Heart right ventricle (tissue), 16 donors: ENCODE data around the gene ZFTA. TPM values are rescaled to one million over a fixed set of nuclear protein-coding genes. Genes with fewer than 3 reads are reported as not detected.

Source experiments
- ATAC-seq, 8 donors: fragments of 200-7000 bp; cut with Tn5 transposase; one replicate each; pipeline ENCODE4 v1.9.1; 2020; ENCODE audit warnings: mild to moderate bottlenecking in 8 of 8, moderate library complexity in 8 of 8, moderate number of reproducible peaks in 1 of 8
- DNase-seq, 2 donors: peaks; one replicate each; pipeline ENCODE4 v3.0.0-alpha.2; 2020
- H3K27ac ChIP-seq, 10 donors: fragments of 200-600 bp; sonication (generic) in 2 of 10; one replicate each; pipeline versions ENCODE4 v1.5.0 to v1.8.0; 2020 to 2022; ENCODE audit warnings: mild to moderate bottlenecking in 3 of 10
- H3K27me3 ChIP-seq, 7 donors: fragments of 200-600 bp; one replicate each; pipeline ENCODE4 v1.8.0; 2021 to 2022; ENCODE audit warnings: mild to moderate bottlenecking in 2 of 7
- H3K36me3 ChIP-seq, 9 donors: fragments of 200-600 bp; sonication (generic) in 1 of 9; one replicate each; pipeline versions ENCODE4 v1.5.0 to v1.8.0; 2020 to 2022; ENCODE audit warnings: mild to moderate bottlenecking in 2 of 9
- H3K4me1 ChIP-seq, 9 donors: fragments of 200-600 bp; sonication (generic) in 1 of 9; one replicate each; pipeline versions ENCODE4 v1.5.0 to v1.8.0; 2020 to 2022; ENCODE audit warnings: mild to moderate bottlenecking in 4 of 9
- H3K4me3 ChIP-seq, 10 donors: fragments of 200-600 bp; sonication (generic) in 2 of 10; one replicate each; pipeline versions ENCODE4 v1.5.0 to v1.8.0; 2020 to 2022; ENCODE audit warnings: mild to moderate bottlenecking in 7 of 10, moderate library complexity in 2 of 10
- H3K9me3 ChIP-seq, 11 donors: fragments of 200-600 bp in 10 of 11; sonication (generic) in 2 of 11; one replicate each; pipeline versions ENCODE4 v1.5.0 to v1.8.0; 2013 to 2022; ENCODE audit warnings: mild to moderate bottlenecking in 2 of 11, control low read depth in 1 of 11, moderate library complexity in 1 of 11
- CTCF ChIP-seq, 9 donors: fragments of 200-600 bp; sonication (generic) in 2 of 9; IDR thresholded peaks; one replicate each; pipeline versions ENCODE4 v1.5.0 to v1.8.0; 2021 to 2022; ENCODE audit warnings: antibody characterized with exemption in 9 of 9, mild to moderate bottlenecking in 5 of 9, moderate library complexity in 1 of 9
- WGBS, 2 donors: extraction: QIAGEN DNeasy Blood & Tissue Kit; methylation state at CpG; one replicate each; pipeline ENCODE4 v1.1.7; 2013; ENCODE audit warnings: inconsistent platforms in 1 of 2; 5-methylcytosine and 5-hydroxymethylcytosine counted together
- intact Hi-C, 10 donors: fragments of 100-400 bp; cut with DNase I; formaldehyde crosslinking; loops; one replicate each; pipeline versions ENCODE4 v1.11.1 to v1.14.2; 2022
- polyA plus RNA-seq, 2 donors: library from polyadenylated mRNA; stranded (reverse); fragments of 200-250 nt; gene quantifications; one replicate each; pipeline ENCODE4 v1.2.3, GENCODE V29; 2013
- total RNA-seq, 10 donors: library from RNA; stranded (reverse); fragmentation: NEBNext Ultra II Directional in 3 of 10; extraction: Animal tissue kit (Norgen Biotek cat#: 25700) in 3 of 10; gene quantifications; one replicate each; pipeline versions ENCODE4 v1.2.1 to v1.2.4, GENCODE V29; 2021 to 2023
- donor health status: Arrhythmogenic right ventricular cardiomyopathy.
- donor health status: ischemic (EF 13 %, LVEDD 7.1; RV severe dilation, severe dysfunction).
- donor health status: healthy with polysubstance abuse.
- donor health status: DM: no; HTN: yes; CAD: no.
- donor health status: DM: no; HTN: no; CAD: no.
- donor health status: ischemic (EF 25% LVEDD 6.9; RV normal size, moderate dysfunction).
- donor health status: ischemic (EF 25% LVEDD 5.7; RV mildly dilated, moderate dysfunction).
- donor health status: healthy.
- donor health status: DM: yes; HTN: yes; CAD: no.
- donor health status: Ischemic cardiomyopathy.
- donor health status: ischemic (EF 35%, LVEDD 5.7; RV mildly dilated, moderate dysfunction).
- donor health status: nonischemic (EF 11% LVEDD 7.7; RV severe dilation, severe dysfunction).
- donor health status: DM: yes; HTN: yes; CAD: no.
- donor health status: PGD.
- donor health status: ischemic (EF 29% LVEDD 5.4; RV normal size, mild dysfunction).
- donor health status: nonischemic (EF 23%, LVEDD 6.1; RV moderate dilation, normal function).

The ZFTA gene
- total and polyA plus RNA-seq, 12 donors, result 4.6 to 14.3 (median 8.6) TPM

GRCh38 chr11:63729326-63729725 is 39.2 kb downstream of the ZFTA start:
- Histone ChIP-seq H3K4me3 (no peak overlapping the region), H3K27ac (no peak overlapping the region), H3K36me3 (peaks cover 0 to 3% (median 0%) of the 10 kb centered on the region in 9 donors), H3K4me1 (no peaks in the 10 kb centered on the region), H3K9me3 (no peaks in the 10 kb centered on the region), H3K27me3 (no peaks in the 10 kb centered on the region)
- ATAC-seq (no peak), DNase-seq (no peak)
- 88 to 89% methylated on average over 3 of the region's 3 CpGs for WGBS, 2 donors
- no peak for TF ChIP-seq CTCF (IDR thresholded peaks at IDR 0.05)
- intact Hi-C loops, result no loop called here

- TF ChIP-seq CTCF (IDR thresholded peaks at IDR 0.05), result no peak
- intact Hi-C loops, result no loop called here
- H3K9me3 ChIP-seq, result no peaks in the 10 kb centered on the region
- no peak for ATAC-seq
- DNase-seq, result no peak
- H3K4me3 ChIP-seq, result no peak overlapping the region
- H3K27me3 ChIP-seq, result no peaks in the 10 kb centered on the region
- peaks cover 0 to 7% (median 0%) of the 10 kb centered on the region in 9 donors for H3K4me1 ChIP-seq
- no peak overlapping the region for H3K27ac ChIP-seq
- 92 to 98% methylated on average over 3 of the region's 3 CpGs for WGBS, 2 donors
- peaks cover 0 to 15% (median 0%) of the 10 kb centered on the region in 9 donors for H3K36me3 ChIP-seq
These were observed 48.0 kb downstream of the ZFTA start for GRCh38 chr11:63720611-63721010.

- H3K4me1 ChIP-seq, result peaks cover 0 to 7% (median 0%) of the 10 kb centered on the region in 9 donors
- no peak for TF ChIP-seq CTCF (IDR thresholded peaks at IDR 0.05)
- H3K27me3 ChIP-seq, result no peaks in the 10 kb centered on the region
- DNase-seq (no peak), ATAC-seq (no peak)
- intact Hi-C loops, result no loop called here
- WGBS, 2 donors, result 74 to 75% methylated on average over 2 of the region's 2 CpGs
- no peak overlapping the region for H3K4me3 ChIP-seq
- H3K27ac ChIP-seq, result no peak overlapping the region
- no peaks in the 10 kb centered on the region for H3K9me3 ChIP-seq
- peaks cover 0 to 20% (median 0%) of the 10 kb centered on the region in 9 donors for H3K36me3 ChIP-seq
These were observed 48.6 kb downstream of the ZFTA start for GRCh38 chr11:63719987-63720386.

- no peak overlapping the region for H3K27ac ChIP-seq
- H3K4me1 ChIP-seq, result peaks cover 0 to 7% (median 0%) of the 10 kb centered on the region in 9 donors
- intact Hi-C loops, result no loop called here
- no peak for DNase-seq
- no peak for ATAC-seq
- H3K9me3 ChIP-seq, result no peaks in the 10 kb centered on the region
- no peak for TF ChIP-seq CTCF (IDR thresholded peaks at IDR 0.05)
- H3K4me3 ChIP-seq, result no peak overlapping the region
- H3K27me3 ChIP-seq, result no peaks in the 10 kb centered on the region
- peaks cover 0 to 29% (median 0%) of the 10 kb centered on the region in 9 donors for H3K36me3 ChIP-seq
- WGBS, 2 donors, result 62 to 70% methylated on average over 1 of the region's 1 CpG
These were observed 49.6 kb downstream of the ZFTA start for GRCh38 chr11:63719001-63719400.

Other genes starting within 250 kb of the ZFTA start
- 100 to 1,000 TPM in 1 of 10 donors, 10 to 100 TPM in 3, 1 to 10 TPM in 6; 3.3 to 565 (median 7.7) TPM for gene PLAAT4, start 232.0 kb downstream of the ZFTA start, total RNA-seq
- 10 to 100 TPM; 10.1 to 11.7 TPM for gene PLAAT4, start 232.0 kb downstream of the ZFTA start, polyA plus RNA-seq
- gene PLAAT2, start 205.4 kb downstream of the ZFTA start, total RNA-seq, result 1 to 10 TPM in 1 of 10 donors, under 1 TPM in 1, not detected in 8; 0.35 to 3.7 TPM
- not detected for gene PLAAT2, start 205.4 kb downstream of the ZFTA start, polyA plus RNA-seq
- gene PLAAT3, start 154.3 kb downstream of the ZFTA start, total RNA-seq, result 100 to 1,000 TPM in 9 of 10 donors, 10 to 100 TPM in 1; 82.8 to 211 (median 137) TPM
- 100 to 1,000 TPM; 118 to 159 TPM for gene PLAAT3, start 154.3 kb downstream of the ZFTA start, polyA plus RNA-seq
- 10 to 100 TPM in 8 of 10 donors, 1 to 10 TPM in 2; 8.5 to 22.2 (median 12.5) TPM for gene ATL3, start 97.4 kb downstream of the ZFTA start, total RNA-seq
- 1 to 10 TPM; 5.9 to 7.3 TPM for gene ATL3, start 97.4 kb downstream of the ZFTA start, polyA plus RNA-seq
- gene RTN3, start 87.3 kb downstream of the ZFTA start, total RNA-seq, result 10 to 100 TPM; 38.0 to 72.0 (median 55.4) TPM
- 10 to 100 TPM; 31.1 to 51.7 TPM for gene RTN3, start 87.3 kb downstream of the ZFTA start, polyA plus RNA-seq
- gene SPINDOC, start 44.7 kb upstream of the ZFTA start, total RNA-seq, result 10 to 100 TPM in 5 of 10 donors, 1 to 10 TPM in 5; 7.0 to 13.2 (median 9.9) TPM
- gene SPINDOC, start 44.7 kb upstream of the ZFTA start, polyA plus RNA-seq, result 1 to 10 TPM; 9.4 to 9.7 TPM
- gene MARK2, start 70.3 kb upstream of the ZFTA start, total RNA-seq, result 10 to 100 TPM; 33.8 to 42.7 (median 39.0) TPM
- 10 to 100 TPM; 12.6 to 18.9 TPM for gene MARK2, start 70.3 kb upstream of the ZFTA start, polyA plus RNA-seq
- 1 to 10 TPM; 1.1 to 8.4 (median 5.0) TPM for gene RCOR2, start 148.4 kb upstream of the ZFTA start, total RNA-seq
- gene RCOR2, start 148.4 kb upstream of the ZFTA start, polyA plus RNA-seq, result 1 to 10 TPM; 4.4 to 5.4 TPM
- gene NAA40, start 170.2 kb upstream of the ZFTA start, total RNA-seq, result 10 to 100 TPM; 13.0 to 26.4 (median 19.7) TPM
- gene NAA40, start 170.2 kb upstream of the ZFTA start, polyA plus RNA-seq, result 10 to 100 TPM; 13.9 to 38.8 TPM
- 1,000 to 10,000 TPM in 6 of 10 donors, 100 to 1,000 TPM in 4; 868 to 1,274 (median 1,041) TPM for gene COX8A, start 205.8 kb upstream of the ZFTA start, total RNA-seq
- 1,000 to 10,000 TPM; 1,312 to 2,481 TPM for gene COX8A, start 205.8 kb upstream of the ZFTA start, polyA plus RNA-seq
- 10 to 100 TPM; 47.0 to 58.2 (median 49.8) TPM for gene OTUB1, start 217.7 kb upstream of the ZFTA start, total RNA-seq
- 10 to 100 TPM; 34.9 to 87.0 TPM for gene OTUB1, start 217.7 kb upstream of the ZFTA start, polyA plus RNA-seq